Ishikawa (cell line): ENCODE data around the gene DNAH2.

ENCODE experiments used
- CEBPB ChIP-seq: IDR thresholded peaks from 2 replicates; pipeline ENCODE4 v1.6.1; 2012
- CREB1 ChIP-seq: IDR thresholded peaks from 2 replicates; pipeline ENCODE4 v1.6.1; 2012; ENCODE audit warnings: low read depth
- EGR1 ChIP-seq: IDR thresholded peaks from 2 replicates; pipeline ENCODE4 v1.6.1; 2012
- EP300 ChIP-seq: IDR thresholded peaks from 2 replicates; pipeline ENCODE4 v1.6.1; 2012; ENCODE audit warnings: borderline replicate concordance
- FOXM1 ChIP-seq: IDR thresholded peaks from 2 replicates; pipeline ENCODE4 v1.6.1; 2012; ENCODE audit warnings: low read depth, borderline replicate concordance
- NFIC ChIP-seq: IDR thresholded peaks from 2 replicates; pipeline ENCODE4 v1.6.1; 2012
- RAD21 ChIP-seq: IDR thresholded peaks from 2 replicates; pipeline ENCODE4 v1.6.1; 2012; ENCODE audit warnings: low read depth
- TAF1 ChIP-seq: IDR thresholded peaks from 2 replicates; pipeline ENCODE4 v1.6.1; 2012; ENCODE audit warnings: low read depth, mild to moderate bottlenecking
- TCF12 ChIP-seq: IDR thresholded peaks from 2 replicates; pipeline ENCODE4 v1.6.1; 2012; ENCODE audit warnings: low read depth
- TEAD4 ChIP-seq: IDR thresholded peaks from 2 replicates; pipeline ENCODE4 v1.6.1; 2012
- USF1 ChIP-seq: IDR thresholded peaks from 2 replicates; pipeline ENCODE4 v1.6.1; 2012
- YY1 ChIP-seq: IDR thresholded peaks from 2 replicates; pipeline ENCODE4 v1.6.1; 2012; ENCODE audit warnings: low read depth
- ZBTB7A ChIP-seq: IDR thresholded peaks from 2 replicates; pipeline ENCODE4 v1.6.1; 2012; ENCODE audit warnings: low read depth
- TF ChIP-seq, protein P1 (sequence below): IDR thresholded peaks from 2 replicates; pipeline ENCODE4 v1.6.1; 2012; ENCODE audit warnings: low read depth, mild to moderate bottlenecking

Gene DNAH2

GRCh38 chr17:7703584-7704479, 13.7 kb upstream of the DNAH2 start:
- no peak for TF ChIP-seq NFIC
- no peak for TF ChIP-seq EP300
- no peak for TF ChIP-seq TCF12
- TF ChIP-seq ZBTB7A = peak; percentile 58; the same call in 1 of the 2 replicates
- no peak for TF ChIP-seq YY1

DNA sequence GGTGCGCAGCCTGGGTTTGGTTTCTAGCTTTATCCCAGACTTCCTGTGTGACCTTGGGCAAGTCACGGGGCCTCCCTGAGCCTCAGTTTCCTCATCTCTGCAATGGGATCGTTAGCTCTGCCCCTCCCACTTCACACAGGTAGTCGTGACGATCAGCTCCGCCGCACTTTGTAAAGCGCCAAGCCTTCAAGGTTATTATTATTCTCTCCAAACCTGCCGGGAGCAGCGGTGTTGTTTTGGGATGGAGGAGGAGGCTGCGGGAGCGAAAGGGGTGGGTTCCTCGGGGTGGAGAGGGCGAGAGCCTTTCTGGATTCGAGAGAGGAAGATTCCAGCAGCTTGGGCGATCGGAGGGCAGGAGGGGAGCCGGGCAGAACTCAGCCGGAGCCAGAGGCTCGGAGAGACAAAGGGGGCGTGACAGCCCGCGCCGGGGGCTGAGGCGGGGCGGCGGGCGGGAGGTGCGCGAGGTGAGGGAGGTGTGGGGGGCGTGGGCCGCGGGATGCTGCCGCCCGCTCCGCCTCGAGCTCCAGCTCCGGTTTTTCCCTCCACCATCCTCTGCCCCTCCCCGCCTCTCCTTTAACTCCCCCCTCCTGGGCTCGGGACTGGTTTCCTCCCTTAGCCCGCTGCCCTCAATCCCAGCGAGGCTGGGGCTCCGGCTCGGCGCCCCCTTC, 12.8 kb upstream of the DNAH2 start, which contains the start of gene EFNB3:
TSS of gene EFNB3 (plus strand) at position 602 of the 668 bp plus-strand sequence. CDS start 397 bp downstream, outside the sequence.
- no peak for TF ChIP-seq CREB1
- no peak for TF ChIP-seq EP300
- TF ChIP-seq TCF12 = no peak; the same call in 1 of the 2 replicates
- no peak; the same call in 1 of the 2 replicates for TF ChIP-seq ZBTB7A
- TF ChIP-seq CEBPB = no peak
- 0 out of 2 replicates have a peak, but pooled peaks have one; percentile 21 for TF ChIP-seq YY1
- TF ChIP-seq USF1 = no peak
- TF ChIP-seq TAF1 = 0 out of 2 replicates have a peak, but pooled peaks have one; percentile 34
- no peak for TF ChIP-seq RAD21
- TF ChIP-seq FOXM1 = no peak
- TF ChIP-seq TEAD4 = no peak
- TF ChIP-seq EGR1 = 0 out of 2 replicates have a peak, but pooled peaks have one; percentile 30
- TF ChIP-seq NFIC = no peak

DNA sequence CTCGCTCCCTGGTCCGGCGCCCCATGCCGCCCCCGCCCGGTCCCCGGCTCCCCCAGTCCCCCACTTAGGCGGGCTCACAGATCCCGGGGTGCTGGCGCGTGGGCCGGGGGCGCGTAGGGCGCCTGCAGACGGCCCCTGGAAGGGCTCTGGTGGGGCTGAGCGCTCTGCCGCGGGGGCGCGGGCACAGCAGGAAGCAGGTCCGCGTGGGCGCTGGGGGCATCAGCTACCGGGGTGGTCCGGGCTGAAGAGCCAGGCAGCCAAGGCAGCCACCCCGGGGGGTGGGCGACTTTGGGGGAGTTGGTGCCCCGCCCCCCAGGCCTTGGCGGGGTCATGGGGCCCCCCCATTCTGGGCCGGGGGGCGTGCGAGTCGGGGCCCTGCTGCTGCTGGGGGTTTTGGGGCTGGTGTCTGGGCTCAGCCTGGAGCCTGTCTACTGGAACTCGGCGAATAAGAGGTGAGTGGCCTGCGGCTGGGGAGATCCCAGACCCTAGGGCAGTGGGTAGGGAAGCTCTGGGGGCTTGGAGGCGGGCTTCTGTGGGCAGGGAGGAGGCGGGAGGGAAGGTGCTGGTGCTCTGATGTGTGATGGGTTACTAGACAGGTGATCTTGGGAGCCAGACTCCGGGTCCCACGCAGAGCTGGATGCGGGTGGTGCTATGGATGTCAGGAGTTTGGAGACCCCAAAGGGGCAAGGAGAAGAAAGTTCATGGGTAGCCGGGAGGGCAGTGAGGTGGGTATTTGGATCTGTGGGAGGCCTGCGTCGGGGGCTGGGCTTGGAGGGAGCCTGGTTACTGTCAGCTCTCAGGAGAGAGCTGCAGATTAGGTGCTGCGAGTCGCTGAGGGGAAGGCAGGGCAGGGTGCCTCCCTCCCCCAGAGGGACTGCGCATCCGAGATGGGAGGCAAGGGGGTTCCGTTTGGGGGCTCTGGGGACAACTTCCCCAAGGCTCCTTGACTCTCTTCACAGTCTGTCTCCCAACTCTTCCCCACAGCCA, 12.0 kb upstream of the DNAH2 start:
- TF ChIP-seq EGR1 (0 out of 2 replicates have a peak, but pooled peaks have one; percentile 3), USF1 (no peak), TEAD4 (no peak), ZBTB7A (peak; percentile 85), TCF12 (no peak), TAF1 (0 out of 2 replicates have a peak, but pooled peaks have one; percentile 9), RAD21 (no peak)

DNA sequence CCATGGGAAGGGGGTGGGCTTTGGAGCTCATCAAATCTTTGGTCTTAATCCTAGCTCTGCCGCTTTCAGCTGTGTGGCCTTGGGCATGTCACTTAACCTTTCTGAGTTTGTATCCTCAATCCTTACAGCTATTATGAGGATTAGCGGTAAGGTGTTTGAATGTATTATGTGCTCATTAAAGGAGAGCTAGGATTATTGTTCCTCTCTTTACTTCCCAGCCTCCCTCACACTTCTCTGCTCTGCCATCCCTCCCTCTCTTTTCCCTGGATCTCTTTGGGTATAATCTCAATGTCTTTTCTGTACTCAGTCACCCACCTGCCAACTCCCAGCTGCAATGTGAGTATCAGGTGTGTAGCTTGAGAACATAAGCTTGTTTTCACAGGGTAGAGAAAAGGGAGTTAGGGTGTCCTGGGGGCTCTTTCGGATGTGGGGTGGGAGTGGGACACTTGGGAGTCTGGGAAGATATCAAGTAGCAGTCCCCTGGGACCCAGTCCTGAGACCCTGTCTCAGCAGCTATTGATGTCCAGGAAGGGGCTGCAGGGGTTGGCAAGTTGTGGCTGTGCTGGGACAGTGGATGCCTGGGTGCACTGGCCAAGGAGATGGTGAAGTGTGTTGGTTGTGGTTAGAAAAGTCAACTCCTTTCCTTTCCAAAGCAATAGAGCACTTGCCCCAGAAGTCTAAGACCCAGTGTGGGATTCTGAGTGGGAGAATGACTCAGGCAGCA, 10.8 kb upstream of the DNAH2 start:
- TF ChIP-seq CREB1 = no peak
- TF ChIP-seq TEAD4 = no peak
- TF ChIP-seq FOXM1 = no peak
- no peak for TF ChIP-seq USF1
- TF ChIP-seq EGR1 = no peak
- TF ChIP-seq YY1 = no peak
- no peak for TF ChIP-seq TCF12
- TF ChIP-seq, protein P1, sequence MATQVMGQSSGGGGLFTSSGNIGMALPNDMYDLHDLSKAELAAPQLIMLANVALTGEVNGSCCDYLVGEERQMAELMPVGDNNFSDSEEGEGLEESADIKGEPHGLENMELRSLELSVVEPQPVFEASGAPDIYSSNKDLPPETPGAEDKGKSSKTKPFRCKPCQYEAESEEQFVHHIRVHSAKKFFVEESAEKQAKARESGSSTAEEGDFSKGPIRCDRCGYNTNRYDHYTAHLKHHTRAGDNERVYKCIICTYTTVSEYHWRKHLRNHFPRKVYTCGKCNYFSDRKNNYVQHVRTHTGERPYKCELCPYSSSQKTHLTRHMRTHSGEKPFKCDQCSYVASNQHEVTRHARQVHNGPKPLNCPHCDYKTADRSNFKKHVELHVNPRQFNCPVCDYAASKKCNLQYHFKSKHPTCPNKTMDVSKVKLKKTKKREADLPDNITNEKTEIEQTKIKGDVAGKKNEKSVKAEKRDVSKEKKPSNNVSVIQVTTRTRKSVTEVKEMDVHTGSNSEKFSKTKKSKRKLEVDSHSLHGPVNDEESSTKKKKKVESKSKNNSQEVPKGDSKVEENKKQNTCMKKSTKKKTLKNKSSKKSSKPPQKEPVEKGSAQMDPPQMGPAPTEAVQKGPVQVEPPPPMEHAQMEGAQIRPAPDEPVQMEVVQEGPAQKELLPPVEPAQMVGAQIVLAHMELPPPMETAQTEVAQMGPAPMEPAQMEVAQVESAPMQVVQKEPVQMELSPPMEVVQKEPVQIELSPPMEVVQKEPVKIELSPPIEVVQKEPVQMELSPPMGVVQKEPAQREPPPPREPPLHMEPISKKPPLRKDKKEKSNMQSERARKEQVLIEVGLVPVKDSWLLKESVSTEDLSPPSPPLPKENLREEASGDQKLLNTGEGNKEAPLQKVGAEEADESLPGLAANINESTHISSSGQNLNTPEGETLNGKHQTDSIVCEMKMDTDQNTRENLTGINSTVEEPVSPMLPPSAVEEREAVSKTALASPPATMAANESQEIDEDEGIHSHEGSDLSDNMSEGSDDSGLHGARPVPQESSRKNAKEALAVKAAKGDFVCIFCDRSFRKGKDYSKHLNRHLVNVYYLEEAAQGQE = no peak

GRCh38 chr17:7707446-7707845, 10.1 kb upstream of the DNAH2 start:
- TF ChIP-seq ZBTB7A = no peak
- no peak for TF ChIP-seq EGR1
